Panc1 (cell line): ENCODE results near the gene PEAK3. TPM values are rescaled to one million over a fixed set of nuclear protein-coding genes. Genes with fewer than 3 reads are reported as not detected.

Experiments used
- ATAC-seq: fragments of 200-7000 bp; cut with Tn5 transposase; 2 replicates; pipeline ENCODE4 v1.9.1; 2020; ENCODE audit warnings: mild to moderate bottlenecking, moderate library complexity
- BruUV-seq: library from RNA; stranded (reverse); fragments of 400-500 nt; replicated peaks from 2 replicates; lab custom pipeline; 2021; lab: Mats Ljungman, UMichigan
- CTCF ChIA-PET: fragments of 300-600 bp; sonication (Branson Sonifier 250); formaldehyde crosslinking; loops from one replicate; lab custom pipeline; 2022; ENCODE audit warnings: antibody characterized with exemption; lab: Charles Lee
- POLR2A ChIA-PET: fragments of 300-600 bp; sonication (Branson Sonifier 250); formaldehyde crosslinking; loops from one replicate; lab custom pipeline; 2022; ENCODE audit warnings: antibody characterized with exemption; lab: Charles Lee
- DNase-seq: peaks from one replicate; pipeline ENCODE4 v3.0.0-alpha.2; 2010; ENCODE audit warnings: low read depth, low spot score
- H3K27ac ChIP-seq: 2 replicates; pipeline ENCODE4 v1.5.1; 2011; ENCODE audit warnings: mild to moderate bottlenecking, low read length, inconsistent platforms
- H3K27me3 ChIP-seq: fragments of 200-500 bp; sonication (Bioruptor generic); 2 replicates; pipeline ENCODE4 v1.6.0; 2014; ENCODE audit warnings: low read length, inconsistent platforms; ENCODE audit not compliant: control insufficient read depth, insufficient read depth
- H3K36me3 ChIP-seq: fragments of 200-500 bp; sonication (Bioruptor generic); 2 replicates; pipeline ENCODE4 v1.5.1; 2014; ENCODE audit warnings: inconsistent platforms, mild to moderate bottlenecking, low read length, moderate library complexity; ENCODE audit not compliant: control insufficient read depth, insufficient read depth
- H3K4me1 ChIP-seq: 2 replicates; pipeline ENCODE4 v1.5.1; 2011; ENCODE audit warnings: inconsistent platforms, mild to moderate bottlenecking, low read length, moderate library complexity; ENCODE audit not compliant: control insufficient read depth, insufficient read depth
- H3K4me3 ChIP-seq, 2 experiments: 2 replicates each; pipeline ENCODE4 v1.5.1; 2011 to 2012; ENCODE audit warnings: low read depth in 2 of 2, low read length in 2 of 2, mild to moderate bottlenecking in 2 of 2, inconsistent platforms in 1 of 2, moderate library complexity in 1 of 2
- H3K9me3 ChIP-seq: fragments of 200-500 bp; sonication (Bioruptor generic); 2 replicates; pipeline ENCODE4 v1.5.1; 2014; ENCODE audit warnings: low read depth, mild to moderate bottlenecking, inconsistent platforms, low read length, moderate library complexity; ENCODE audit not compliant: control insufficient read depth, insufficient read depth
- CTCF ChIP-seq: fragments of 450-650 bp; IDR thresholded peaks from 2 replicates; pipeline ENCODE4 v1.5.1; 2017; ENCODE audit warnings: mild to moderate bottlenecking
- POLR2AphosphoS5 ChIP-seq: IDR thresholded peaks from 2 replicates; pipeline ENCODE4 v1.6.1; 2012; ENCODE audit warnings: mild to moderate bottlenecking, low read depth, low read length, moderate library complexity
- REST ChIP-seq, 2 experiments: IDR thresholded peaks; 2 replicates each; pipeline ENCODE4 v1.6.1; 2011 to 2012; ENCODE audit warnings: low read depth in 2 of 2, control low read depth in 1 of 2, low read length in 1 of 2, mild to moderate bottlenecking in 1 of 2, moderate library complexity in 1 of 2; ENCODE audit not compliant: insufficient read depth in 1 of 2
- SIN3A ChIP-seq: IDR thresholded peaks from 2 replicates; pipeline ENCODE4 v1.6.1; 2012; ENCODE audit warnings: low read depth, mild to moderate bottlenecking, low read length, moderate library complexity, borderline replicate concordance; ENCODE audit not compliant: insufficient read depth
- TCF7L2 ChIP-seq: IDR thresholded peaks from 2 replicates; pipeline ENCODE4 v1.6.1; 2011; ENCODE audit warnings: mild to moderate bottlenecking, low read depth, low read length, inconsistent platforms
- in situ Hi-C: cut with HindIII; loops from 2 replicates; pipeline ENCODE4 v1.10.0; 2016; ENCODE audit warnings: low sequenced_read_pairs, low pct_unique_long_range_greater_than_20kb
- intact Hi-C: fragments of 100-400 bp; cut with micrococcal nuclease; formaldehyde crosslinking; loops from one replicate; pipeline ENCODE4 v1.10.0; 2022; ENCODE audit not compliant: unreplicated experiment
- total RNA-seq: library from RNA; stranded (reverse); gene quantifications from one replicate; pipeline ENCODE4 v1.2.1, GENCODE V29; 2021; ENCODE audit not compliant: unreplicated experiment

The PEAK3 gene
- total RNA-seq, 1 experiment from 2014 or later: not detected

DNA sequence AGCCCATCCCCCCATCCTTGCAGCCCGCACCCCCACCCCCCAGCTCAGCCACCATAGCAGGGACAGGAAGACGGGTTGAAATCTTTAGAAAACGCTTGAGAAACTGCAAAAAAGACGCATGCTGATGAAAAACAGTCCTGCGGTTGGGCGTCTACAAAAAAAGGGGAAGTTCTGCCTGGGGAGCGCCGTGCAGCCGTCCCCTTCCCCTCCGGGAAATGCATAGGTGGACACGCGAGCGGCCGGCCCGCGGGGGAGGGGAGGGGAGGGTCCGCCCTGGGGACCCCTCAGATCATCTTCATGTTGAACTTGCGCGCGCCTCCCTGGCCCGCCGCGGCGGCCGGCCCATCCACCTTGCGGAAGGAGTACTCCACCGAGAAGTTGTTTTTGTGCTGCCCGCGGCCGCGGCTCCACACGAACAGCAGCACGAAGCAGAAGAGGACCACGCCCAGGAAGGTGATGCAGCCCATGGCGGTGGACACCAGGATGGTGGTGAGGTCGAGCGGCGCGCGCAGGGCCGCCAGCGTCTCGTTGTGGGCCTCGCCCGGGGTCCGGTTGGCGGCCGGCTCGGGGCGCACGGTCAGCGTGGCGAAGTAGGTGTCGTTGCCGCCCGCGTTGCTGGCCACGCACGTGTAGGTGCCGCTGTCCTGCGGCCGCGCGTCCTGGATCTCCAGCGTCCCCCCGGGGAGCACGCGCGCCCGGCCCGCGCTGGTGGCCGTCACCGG is 7.9 kb upstream of the PEAK3 start:
- intact Hi-C loops: no loop called here
- Histone ChIP-seq H3K27me3 (no peaks in the 10 kb centered on the region), H3K4me1 (no peaks in the 10 kb centered on the region), H3K27ac (no peak overlapping the region), H3K4me3 (no peak overlapping the region), H3K9me3 (no peaks in the 10 kb centered on the region), H3K36me3 (no peaks in the 10 kb centered on the region)
- ChIA-PET CTCF (no interaction called here), POLR2A (no interaction called here)
- TF ChIP-seq TCF7L2: no peak
- TF ChIP-seq POLR2AphosphoS5: no peak
- TF ChIP-seq REST (IDR thresholded peaks at IDR 0.05; ENCODE audit: insufficient read depth in 1 of 2, low read depth in 2 of 2, low read length in 1 of 2): no peak
- TF ChIP-seq SIN3A: no peak
- TF ChIP-seq CTCF: no peak
- DNase-seq: no peak
- in situ Hi-C loops: no loop called here
- BruUV-seq: no TSS peak
- ATAC-seq: no peak

DNA sequence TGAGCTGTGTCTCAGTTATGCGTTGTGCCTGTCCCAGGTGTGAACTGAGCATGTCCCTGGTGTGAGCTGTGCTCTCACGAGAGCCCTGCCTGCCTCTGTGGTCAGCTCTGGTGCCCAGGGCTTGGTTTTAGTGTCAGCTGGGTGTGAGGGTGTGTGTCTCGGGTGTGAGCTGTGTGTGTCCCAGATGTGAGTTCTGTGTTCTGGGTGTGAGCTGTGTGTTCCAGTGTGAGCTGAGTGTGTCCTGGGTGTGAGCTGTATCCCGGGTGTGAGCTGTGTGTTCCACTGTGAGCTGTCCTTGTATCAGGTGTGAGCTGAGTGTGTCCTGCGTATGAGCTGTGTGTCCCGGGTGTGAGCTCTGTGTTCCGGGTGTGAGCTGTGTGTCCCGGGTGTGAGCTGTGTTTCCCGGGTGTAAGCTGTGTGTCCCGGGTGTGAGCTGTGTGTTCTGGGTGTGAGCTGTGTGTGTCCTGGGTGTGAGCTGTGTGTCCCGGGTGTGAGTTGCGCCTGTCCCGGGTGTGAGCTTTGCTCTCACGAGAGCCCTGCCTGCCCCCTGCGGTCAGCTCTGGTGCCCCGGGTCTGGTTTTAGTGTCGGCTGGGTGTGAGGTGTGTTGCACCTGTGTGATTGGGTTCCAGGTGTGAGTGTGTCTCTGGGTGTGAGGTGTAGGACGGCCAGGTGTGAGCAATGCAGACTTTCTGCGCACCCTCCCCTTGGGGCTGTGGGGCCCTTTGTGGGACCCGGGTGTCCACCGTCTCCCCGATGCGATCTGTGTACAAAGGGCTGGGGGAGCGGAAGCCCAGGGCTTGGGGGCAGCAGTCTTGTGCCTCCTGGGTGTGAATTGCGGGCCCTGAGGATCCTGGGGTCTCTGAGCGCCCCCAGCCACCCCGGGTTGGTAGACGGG is 7.1 kb upstream of the PEAK3 start:
- Histone ChIP-seq H3K9me3 (no peaks in the 10 kb centered on the region), H3K4me3 (no peak overlapping the region), H3K27ac (no peak overlapping the region), H3K27me3 (no peaks in the 10 kb centered on the region), H3K4me1 (no peaks in the 10 kb centered on the region), H3K36me3 (no peaks in the 10 kb centered on the region)
- ChIA-PET POLR2A (no interaction called here), CTCF (no interaction called here)
- TF ChIP-seq REST (IDR thresholded peaks at IDR 0.05; ENCODE audit: insufficient read depth in 1 of 2, low read depth in 2 of 2, low read length in 1 of 2): no peak
- no peak for TF ChIP-seq POLR2AphosphoS5
- TF ChIP-seq TCF7L2: no peak
- no peak for TF ChIP-seq SIN3A
- TF ChIP-seq CTCF: no peak
- intact Hi-C loops: no loop called here
- DNase-seq (no peak), ATAC-seq (no peak)
- BruUV-seq: no TSS peak
- in situ Hi-C loops: no loop called here
